ENCODE results near the gene CELF2. TPM values are rescaled to one million over a fixed set of nuclear protein-coding genes. Genes with fewer than 3 reads are reported as not detected.

The CELF2 gene
- total RNA-seq, 1 donor from 2014 or later: 31.6 TPM

DNA sequence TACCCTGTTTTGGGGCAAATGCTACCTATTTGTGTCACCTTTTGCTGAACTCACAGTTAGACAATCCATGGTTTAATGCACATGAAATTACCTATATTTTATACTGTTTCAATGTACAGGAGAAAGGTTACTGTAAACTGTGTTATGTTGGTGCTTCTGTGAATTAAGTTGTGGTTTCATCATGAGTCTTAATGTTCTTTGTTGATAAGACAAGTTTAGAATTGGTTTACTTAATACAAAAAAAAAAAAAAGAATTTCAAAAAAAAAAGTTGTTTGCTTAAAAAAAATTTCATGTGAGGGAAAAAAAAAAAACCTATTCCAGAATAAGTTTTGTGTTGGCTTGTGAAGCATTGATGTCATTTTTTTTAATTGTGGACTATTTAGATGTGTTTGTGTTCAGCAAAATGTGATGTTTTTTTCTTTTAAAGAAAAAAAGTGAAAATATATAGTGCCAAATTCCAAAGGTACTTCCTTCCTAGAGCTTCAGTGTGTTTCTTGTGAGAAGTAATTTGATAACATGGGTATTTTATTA, 313.4 kb downstream of the CELF2 start:
- Histone ChIP-seq H3K36me3 (no peaks in the 10 kb centered on the region), H3K9me3 (ENCODE audit: low read depth) (no peaks in the 10 kb centered on the region), H3K4me1 (peaks cover 50% of the 10 kb centered on the region), H3K4me3 (no peak overlapping the region), H3K79me2 (ENCODE audit: low read depth) (no peaks in the 10 kb centered on the region), H3F3A (ENCODE audit: low read depth) (peaks cover 10% of the 10 kb centered on the region), H3K27me3 (no peaks in the 10 kb centered on the region), H4K20me1 (ENCODE audit: low read depth) (no peaks in the 10 kb centered on the region), H3K4me2 (no peak overlapping the region), H2AFZ (replicated peaks) (no peak overlapping the region), H3K9ac (no peak overlapping the region), H3K27ac (no peak overlapping the region)
- Mint-ChIP-seq H3K36me3 (peaks cover 9% of the 10 kb centered on the region), H3K9me3 (no peaks in the 10 kb centered on the region), H3K27me3 (ENCODE audit: insufficient read depth, low read depth) (peaks cover 2% of the 10 kb centered on the region), H3K4me1 (peaks cover 33% of the 10 kb centered on the region), H3K4me3 (no peak overlapping the region), H3K27ac (no peak overlapping the region)
- TF ChIP-seq EZH2 (IDR thresholded peaks at IDR 0.05): no peak
- TF ChIP-seq EZH2phosphoT487 (IDR thresholded peaks at IDR 0.05): no peak
- TF ChIP-seq, protein P1, sequence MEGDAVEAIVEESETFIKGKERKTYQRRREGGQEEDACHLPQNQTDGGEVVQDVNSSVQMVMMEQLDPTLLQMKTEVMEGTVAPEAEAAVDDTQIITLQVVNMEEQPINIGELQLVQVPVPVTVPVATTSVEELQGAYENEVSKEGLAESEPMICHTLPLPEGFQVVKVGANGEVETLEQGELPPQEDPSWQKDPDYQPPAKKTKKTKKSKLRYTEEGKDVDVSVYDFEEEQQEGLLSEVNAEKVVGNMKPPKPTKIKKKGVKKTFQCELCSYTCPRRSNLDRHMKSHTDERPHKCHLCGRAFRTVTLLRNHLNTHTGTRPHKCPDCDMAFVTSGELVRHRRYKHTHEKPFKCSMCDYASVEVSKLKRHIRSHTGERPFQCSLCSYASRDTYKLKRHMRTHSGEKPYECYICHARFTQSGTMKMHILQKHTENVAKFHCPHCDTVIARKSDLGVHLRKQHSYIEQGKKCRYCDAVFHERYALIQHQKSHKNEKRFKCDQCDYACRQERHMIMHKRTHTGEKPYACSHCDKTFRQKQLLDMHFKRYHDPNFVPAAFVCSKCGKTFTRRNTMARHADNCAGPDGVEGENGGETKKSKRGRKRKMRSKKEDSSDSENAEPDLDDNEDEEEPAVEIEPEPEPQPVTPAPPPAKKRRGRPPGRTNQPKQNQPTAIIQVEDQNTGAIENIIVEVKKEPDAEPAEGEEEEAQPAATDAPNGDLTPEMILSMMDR (IDR thresholded peaks at IDR 0.05): no peak
- DNase-seq (ENCODE audit: low spot score): no peak

DNA sequence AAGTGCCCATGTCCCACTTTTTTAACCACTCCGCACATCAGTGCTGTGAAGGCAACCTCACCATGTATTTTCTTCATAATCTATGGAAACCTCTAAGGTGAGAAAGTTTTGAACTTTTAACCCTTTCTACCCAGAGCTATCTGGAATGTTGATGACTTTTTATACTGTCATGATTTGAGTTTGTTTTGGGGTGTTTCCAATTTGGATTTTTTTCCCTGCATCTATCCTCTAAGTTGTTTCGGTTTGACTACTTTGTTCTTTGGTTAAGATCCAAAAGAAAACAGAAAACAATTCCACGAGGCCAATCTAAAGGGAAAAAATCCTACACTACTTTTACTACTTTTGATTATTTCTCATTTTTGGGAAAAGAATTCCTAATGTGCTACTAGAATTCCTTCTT, 314.1 kb downstream of the CELF2 start:
- Mint-ChIP-seq H3K4me3 (no peak overlapping the region), H3K36me3 (peaks cover 9% of the 10 kb centered on the region), H3K9me3 (no peaks in the 10 kb centered on the region), H3K27ac (no peak overlapping the region), H3K4me1 (peaks cover 39% of the 10 kb centered on the region), H3K27me3 (ENCODE audit: insufficient read depth, low read depth) (peaks cover 2% of the 10 kb centered on the region)
- Histone ChIP-seq H3K9me3 (ENCODE audit: low read depth) (no peaks in the 10 kb centered on the region), H3K4me2 (no peak overlapping the region), H3K4me1 (peaks cover 56% of the 10 kb centered on the region), H3K36me3 (no peaks in the 10 kb centered on the region), H4K20me1 (ENCODE audit: low read depth) (no peaks in the 10 kb centered on the region), H3K79me2 (ENCODE audit: low read depth) (no peaks in the 10 kb centered on the region), H3F3A (ENCODE audit: low read depth) (peaks cover 16% of the 10 kb centered on the region), H3K9ac (no peak overlapping the region), H3K27ac (no peak overlapping the region), H2AFZ (replicated peaks) (no peak overlapping the region), H3K4me3 (no peak overlapping the region), H3K27me3 (no peaks in the 10 kb centered on the region)
- DNase-seq (ENCODE audit: low spot score): no peak
- TF ChIP-seq EZH2phosphoT487 (IDR thresholded peaks at IDR 0.05): no peak
- TF ChIP-seq, protein P1 (IDR thresholded peaks at IDR 0.05): no peak
- no peak for TF ChIP-seq EZH2 (IDR thresholded peaks at IDR 0.05)

DNA sequence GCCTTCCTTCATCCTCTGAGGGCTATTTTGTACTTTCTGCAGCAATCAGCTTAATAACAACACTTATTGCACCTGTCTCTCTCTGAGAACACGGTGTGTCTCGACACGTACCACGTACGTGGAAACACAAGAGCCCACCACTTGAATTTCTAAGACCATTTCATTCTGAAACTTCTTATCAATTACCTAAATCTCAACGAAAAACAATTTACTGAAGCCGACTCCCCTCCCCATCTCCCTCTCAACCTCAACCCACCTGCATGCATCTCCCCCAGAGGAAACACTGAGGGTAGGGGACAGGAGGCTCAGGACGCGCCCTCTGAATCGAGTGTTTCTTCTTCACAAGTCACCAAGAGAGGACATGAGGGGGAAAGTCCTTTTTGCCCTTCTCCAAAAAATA, 315.2 kb downstream of the CELF2 start:
- peaks cover 8% of the 10 kb centered on the region for H3K27me3 Mint-ChIP-seq (ENCODE audit: insufficient read depth, low read depth)
- H3K9me3 Mint-ChIP-seq: no peaks in the 10 kb centered on the region
- Histone ChIP-seq H2AFZ (replicated peaks) (no peak overlapping the region), H3K27ac (no peak overlapping the region), H4K20me1 (ENCODE audit: low read depth) (no peaks in the 10 kb centered on the region), H3K9me3 (ENCODE audit: low read depth) (no peaks in the 10 kb centered on the region), H3F3A (ENCODE audit: low read depth) (peaks cover 25% of the 10 kb centered on the region), H3K36me3 (no peaks in the 10 kb centered on the region), H3K4me3 (no peak overlapping the region), H3K4me2 (no peak overlapping the region), H3K9ac (no peak overlapping the region), H3K4me1 (peaks cover 68% of the 10 kb centered on the region), H3K27me3 (no peaks in the 10 kb centered on the region), H3K79me2 (ENCODE audit: low read depth) (no peaks in the 10 kb centered on the region)
- H3K36me3 Mint-ChIP-seq: peaks cover 9% of the 10 kb centered on the region
- H3K4me1 Mint-ChIP-seq: peaks cover 51% of the 10 kb centered on the region
- DNase-seq (ENCODE audit: low spot score): no peak
- H3K27ac Mint-ChIP-seq: no peak overlapping the region
- H3K4me3 Mint-ChIP-seq: no peak overlapping the region
- TF ChIP-seq, protein P1 (IDR thresholded peaks at IDR 0.05): no peak
- no peak for TF ChIP-seq EZH2 (IDR thresholded peaks at IDR 0.05)
- TF ChIP-seq EZH2phosphoT487 (IDR thresholded peaks at IDR 0.05): no peak
